Neutrophil (primary cell): ENCODE data around the gene HSP90B1.
A peak's percentile ranks its signal among the peaks of the same experiment; 100 is the strongest.

Source experiments
- H3K27ac ChIP-seq: fragments of 200-600 bp; sonication (generic); 2 replicates; pipeline ENCODE4 v1.5.1; 2016; ENCODE audit warnings: mild to moderate bottlenecking, moderate library complexity
- H3K27me3 ChIP-seq: fragments of 200-600 bp; sonication (generic); 2 replicates; pipeline ENCODE4 v1.6.0; 2016; ENCODE audit warnings: mild to moderate bottlenecking
- H3K36me3 ChIP-seq: fragments of 200-600 bp; sonication (generic); 2 replicates; pipeline ENCODE4 v1.5.1; 2017
- H3K4me1 ChIP-seq, 2 experiments: fragments of 200-600 bp in 1 of 2; sonication (generic) in 1 of 2; 1 replicate in 1 of 2; 2 replicates in 1 of 2; pipeline versions ENCODE4 v1.5.1 to v1.6.1; 2013 to 2016; ENCODE audit warnings: low read depth in 1 of 2, low read length in 1 of 2, mild to moderate bottlenecking in 1 of 2, moderate library complexity in 1 of 2; ENCODE audit not compliant: control insufficient read depth in 1 of 2, insufficient read depth in 1 of 2
- H3K4me3 ChIP-seq, 2 experiments: fragments of 200-600 bp in 1 of 2; sonication (generic) in 1 of 2; 1 replicate in 1 of 2; 2 replicates in 1 of 2; pipeline ENCODE4 v1.5.1; 2013 to 2016; ENCODE audit warnings: low read depth in 1 of 2, low read length in 1 of 2, mild to moderate bottlenecking in 1 of 2, moderate library complexity in 1 of 2
- H3K9me3 ChIP-seq: fragments of 200-600 bp; sonication (generic); 2 replicates; pipeline ENCODE4 v1.5.1; 2016
- CTCF ChIP-seq: fragments of 200-600 bp; sonication (generic); IDR thresholded peaks from 2 replicates; pipeline ENCODE4 v1.5.1; 2016; ENCODE audit warnings: antibody characterized with exemption

HSP90B1 gene

GRCh38 chr12:103965255-103965589 lies 35.0 kb downstream of the HSP90B1 start:
- TF ChIP-seq CTCF, result no peak
- Histone ChIP-seq H3K27me3 (no peaks in the 10 kb centered on the region), H3K4me3 (peak overlapping the region; percentile 59 to 99)

GRCh38 chr12:103965590-103966504 lies 35.6 kb downstream of the HSP90B1 start, which contains the start of gene TDG:
TSS of gene TDG (plus strand) at chr12:103965872. CDS start at chr12:103966038, 166 bp downstream.
- no peaks in the 10 kb centered on the region for H3K27me3 ChIP-seq
- peak; percentile 55 for TF ChIP-seq CTCF
- H3K27ac ChIP-seq, result peak within 1 kb of the TSS; percentile 91
- no peaks in the 10 kb centered on the region for H3K36me3 ChIP-seq
- H3K4me1 ChIP-seq, result peaks cover 17 to 20% of the 10 kb centered on the region in 2 experiments
- no peaks in the 10 kb centered on the region for H3K9me3 ChIP-seq
- H3K4me3 ChIP-seq, result peak within 1 kb of the TSS; percentile 59 to 99

More at GRCh38 chr12:103965255-103965589, 35.0 kb downstream of the HSP90B1 start:
- peak overlapping the region; percentile 91 for H3K27ac ChIP-seq
- H3K36me3 ChIP-seq, result no peaks in the 10 kb centered on the region
- no peaks in the 10 kb centered on the region for H3K9me3 ChIP-seq
- H3K4me1 ChIP-seq, result peaks cover 17 to 20% of the 10 kb centered on the region in 2 experiments

GRCh38 chr12:103966736-103967135 lies 36.5 kb downstream of the HSP90B1 start:
- peaks cover 17 to 20% of the 10 kb centered on the region in 2 experiments for H3K4me1 ChIP-seq
- no peaks in the 10 kb centered on the region for H3K27me3 ChIP-seq
- TF ChIP-seq CTCF, result no peak
- H3K27ac ChIP-seq, result no peak overlapping the region
- no peaks in the 10 kb centered on the region for H3K9me3 ChIP-seq
- peak overlapping the region; percentile 59 to 99 for H3K4me3 ChIP-seq
- no peaks in the 10 kb centered on the region for H3K36me3 ChIP-seq

GRCh38 chr12:103969391-103969790 lies 39.2 kb downstream of the HSP90B1 start:
- TF ChIP-seq CTCF, result no peak
- Histone ChIP-seq H3K4me1 (peaks cover 17 to 20% of the 10 kb centered on the region in 2 experiments), H3K9me3 (no peaks in the 10 kb centered on the region), H3K27me3 (no peaks in the 10 kb centered on the region), H3K4me3 (no peak overlapping the region), H3K27ac (no peak overlapping the region), H3K36me3 (no peaks in the 10 kb centered on the region)

- no peaks in the 10 kb centered on the region for H3K9me3 ChIP-seq
- H3K27me3 ChIP-seq, result no peaks in the 10 kb centered on the region
- H3K27ac ChIP-seq, result no peak overlapping the region
- no peak overlapping the region for H3K4me3 ChIP-seq
- H3K36me3 ChIP-seq, result peaks cover 19% of the 10 kb centered on the region
- peaks cover 7 to 9% of the 10 kb centered on the region in 2 experiments for H3K4me1 ChIP-seq
- no peak for TF ChIP-seq CTCF
Observed at GRCh38 chr12:103973909-103974308, 43.7 kb downstream of the HSP90B1 start.
